ENCODE data around the gene CLTCL1.

Gene CLTCL1

GRCh38 chr22:19253143-19253542 is 38.4 kb downstream of the CLTCL1 start:
- peaks cover 47% of the 10 kb centered on the region for H3K36me3 Mint-ChIP-seq (ENCODE audit: low read depth)
- no peak overlapping the region for H3K4me3 Mint-ChIP-seq
- peaks cover 7% of the 10 kb centered on the region for H3K27me3 Mint-ChIP-seq (ENCODE audit: low read depth, poor library complexity)
- peaks cover 12% of the 10 kb centered on the region for H3K9me3 Mint-ChIP-seq
- TF ChIP-seq, protein P1, sequence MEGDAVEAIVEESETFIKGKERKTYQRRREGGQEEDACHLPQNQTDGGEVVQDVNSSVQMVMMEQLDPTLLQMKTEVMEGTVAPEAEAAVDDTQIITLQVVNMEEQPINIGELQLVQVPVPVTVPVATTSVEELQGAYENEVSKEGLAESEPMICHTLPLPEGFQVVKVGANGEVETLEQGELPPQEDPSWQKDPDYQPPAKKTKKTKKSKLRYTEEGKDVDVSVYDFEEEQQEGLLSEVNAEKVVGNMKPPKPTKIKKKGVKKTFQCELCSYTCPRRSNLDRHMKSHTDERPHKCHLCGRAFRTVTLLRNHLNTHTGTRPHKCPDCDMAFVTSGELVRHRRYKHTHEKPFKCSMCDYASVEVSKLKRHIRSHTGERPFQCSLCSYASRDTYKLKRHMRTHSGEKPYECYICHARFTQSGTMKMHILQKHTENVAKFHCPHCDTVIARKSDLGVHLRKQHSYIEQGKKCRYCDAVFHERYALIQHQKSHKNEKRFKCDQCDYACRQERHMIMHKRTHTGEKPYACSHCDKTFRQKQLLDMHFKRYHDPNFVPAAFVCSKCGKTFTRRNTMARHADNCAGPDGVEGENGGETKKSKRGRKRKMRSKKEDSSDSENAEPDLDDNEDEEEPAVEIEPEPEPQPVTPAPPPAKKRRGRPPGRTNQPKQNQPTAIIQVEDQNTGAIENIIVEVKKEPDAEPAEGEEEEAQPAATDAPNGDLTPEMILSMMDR (IDR thresholded peaks at IDR 0.05): no peak
- no peak for DNase-seq
- H3K4me1 Mint-ChIP-seq: no peaks in the 10 kb centered on the region
- H3K27ac Mint-ChIP-seq: no peak overlapping the region

GRCh38 chr22:19244600-19245352 is 46.7 kb downstream of the CLTCL1 start:
- H3K4me3 Mint-ChIP-seq: no peak overlapping the region
- H3K9me3 Mint-ChIP-seq: no peaks in the 10 kb centered on the region
- TF ChIP-seq, protein P1 (IDR thresholded peaks at IDR 0.05): no peak
- no peak for DNase-seq
- H3K4me1 Mint-ChIP-seq: no peaks in the 10 kb centered on the region
- H3K27me3 Mint-ChIP-seq (ENCODE audit: low read depth, poor library complexity): peaks cover 3% of the 10 kb centered on the region
- H3K27ac Mint-ChIP-seq: peak overlapping the region; percentile 28
- H3K36me3 Mint-ChIP-seq (ENCODE audit: low read depth): peaks cover 10% of the 10 kb centered on the region

DNA sequence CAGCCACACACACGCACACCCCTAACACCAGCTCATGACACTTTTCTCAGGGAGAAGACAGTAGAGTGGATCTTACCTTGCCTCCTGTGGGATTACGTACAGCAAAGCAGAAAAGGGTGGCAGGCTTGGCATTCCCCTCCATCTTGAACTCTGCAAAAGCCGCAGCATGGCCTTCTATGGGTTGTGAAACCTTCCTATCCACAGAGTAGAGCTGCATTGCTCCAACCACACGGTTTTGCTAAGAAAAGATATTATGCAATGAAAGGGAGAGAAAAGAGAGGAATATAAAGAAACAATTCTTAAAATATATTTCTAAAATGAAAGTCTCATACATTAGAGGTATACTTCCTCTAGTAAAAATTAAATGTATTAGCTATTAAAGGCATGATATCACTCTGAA is 48.8 kb downstream of the CLTCL1 start:
- H3K36me3 Mint-ChIP-seq (ENCODE audit: low read depth): peaks cover 4% of the 10 kb centered on the region
- no peak for DNase-seq
- H3K9me3 Mint-ChIP-seq: no peaks in the 10 kb centered on the region
- no peak overlapping the region for H3K4me3 Mint-ChIP-seq
- H3K27ac Mint-ChIP-seq: no peak overlapping the region
- H3K4me1 Mint-ChIP-seq: no peaks in the 10 kb centered on the region
- peaks cover 3% of the 10 kb centered on the region for H3K27me3 Mint-ChIP-seq (ENCODE audit: low read depth, poor library complexity)
- TF ChIP-seq, protein P1 (IDR thresholded peaks at IDR 0.05): no peak

GRCh38 chr22:19241593-19241906 is 50.0 kb downstream of the CLTCL1 start:
- H3K27ac Mint-ChIP-seq: no peak overlapping the region
- TF ChIP-seq, protein P1 (IDR thresholded peaks at IDR 0.05): no peak
- no peaks in the 10 kb centered on the region for H3K36me3 Mint-ChIP-seq (ENCODE audit: low read depth)
- no peaks in the 10 kb centered on the region for H3K4me1 Mint-ChIP-seq
- H3K4me3 Mint-ChIP-seq: no peak overlapping the region
- peaks cover 3% of the 10 kb centered on the region for H3K27me3 Mint-ChIP-seq (ENCODE audit: low read depth, poor library complexity)
- no peak for DNase-seq
- no peaks in the 10 kb centered on the region for H3K9me3 Mint-ChIP-seq

GRCh38 chr22:19240813-19241592 is 50.5 kb downstream of the CLTCL1 start:
- no peaks in the 10 kb centered on the region for H3K9me3 Mint-ChIP-seq
- H3K27ac Mint-ChIP-seq: peak overlapping the region; percentile 73

More at GRCh38 chr22:19240813-19241592, 50.5 kb downstream of the CLTCL1 start:
- Mint-ChIP-seq H3K36me3 (ENCODE audit: low read depth) (no peaks in the 10 kb centered on the region), H3K27me3 (ENCODE audit: low read depth, poor library complexity) (no peaks in the 10 kb centered on the region), H3K4me1 (no peaks in the 10 kb centered on the region), H3K4me3 (no peak overlapping the region)
- TF ChIP-seq, protein P1 (IDR thresholded peaks at IDR 0.05): no peak
- DNase-seq: no peak
